SJCRH30 (cell line): ENCODE measurements around the gene ECE1. TPM values are rescaled to one million over a fixed set of nuclear protein-coding genes. Genes with fewer than 3 reads are reported as not detected.
"Not testable (repeated sequence)": the region's sequence is repeated elsewhere in the genome, so short reads cannot be mapped to it uniquely, and the experiment has no call there.

Experiments
- DNase-seq, 2 experiments: peaks; one replicate each; pipeline ENCODE4 v3.0.0-alpha.2; 2015 to 2020
- H3K27ac ChIP-seq: fragments of 250-450 bp; sonication (Bioruptor Pico); 2 replicates; pipeline ENCODE4 v1.5.1; 2020; ENCODE audit warnings: mild to moderate bottlenecking, moderate library complexity
- H3K27me3 ChIP-seq: fragments of 250-450 bp; sonication (Bioruptor Pico); 2 replicates; pipeline ENCODE4 v1.5.1; 2020; ENCODE audit warnings: mild to moderate bottlenecking, moderate library complexity
- H3K36me3 ChIP-seq: fragments of 250-450 bp; sonication (Bioruptor Pico); 2 replicates; pipeline ENCODE4 v1.5.1; 2020; ENCODE audit warnings: mild to moderate bottlenecking, moderate library complexity
- H3K4me1 ChIP-seq: fragments of 250-450 bp; sonication (Bioruptor Pico); 2 replicates; pipeline ENCODE4 v1.5.1; 2020; ENCODE audit warnings: mild to moderate bottlenecking, moderate library complexity
- H3K4me3 ChIP-seq: fragments of 250-450 bp; sonication (Bioruptor Pico); 2 replicates; pipeline ENCODE4 v1.5.1; 2020; ENCODE audit warnings: mild to moderate bottlenecking, moderate library complexity
- H3K9me3 ChIP-seq: fragments of 250-450 bp; sonication (Bioruptor Pico); replicated peaks from 2 replicates; pipeline ENCODE4 v1.5.1; 2020; ENCODE audit warnings: mild to moderate bottlenecking, moderate library complexity
- total RNA-seq: library from RNA; depleted of rRNA; stranded (reverse); fragments of >200 nt; shearing (Covaris generic); gene quantifications from 2 replicates; pipeline ENCODE4 v1.2.3, GENCODE V29; 2014; rRNA removed

ECE1 gene
- total RNA-seq, 1 experiment from 2014 or later: 74.5 TPM

GRCh38 chr1:21182181-21182731, 108.0 kb downstream of the ECE1 start:
- DNase-seq: no peak
- Histone ChIP-seq H3K4me3 (no peak overlapping the region), H3K9me3 (no peaks in the 10 kb centered on the region), H3K4me1 (no peaks in the 10 kb centered on the region), H3K27ac (no peak overlapping the region), H3K36me3 (no peaks in the 10 kb centered on the region), H3K27me3 (no peaks in the 10 kb centered on the region)

GRCh38 chr1:21178271-21178670, 112.0 kb downstream of the ECE1 start:
- H3K27me3 ChIP-seq, H3K4me1 ChIP-seq, DNase-seq, H3K9me3 ChIP-seq, H3K27ac ChIP-seq, H3K4me3 ChIP-seq, H3K36me3 ChIP-seq: not testable (repeated sequence)

- DNase-seq: peak; percentile 99
- Histone ChIP-seq H3K9me3 (no peaks in the 10 kb centered on the region), H3K4me3 (peak within 1 kb of the TSS; percentile 87), H3K36me3 (0 out of 2 replicates have a peak, but pooled peaks cover 3% of the 10 kb centered on the region), H3K27ac (peak within 1 kb of the TSS; percentile 89), H3K4me1 (peaks cover 8% of the 10 kb centered on the region), H3K27me3 (no peaks in the 10 kb centered on the region)
Measured at GRCh38 chr1:21176586-21177555, 113.4 kb downstream of the ECE1 start, which contains the start of gene EIF4G3. EIF4G3 (minus strand) TSS chr1:21176897; CDS start chr1:21002742, 174,155 bp downstream.

- DNase-seq: peak; percentile 57 to 73
- peak overlapping the region; percentile 87 for H3K4me3 ChIP-seq
- no peaks in the 10 kb centered on the region for H3K9me3 ChIP-seq
- peaks cover 14% of the 10 kb centered on the region for H3K4me1 ChIP-seq
- peak overlapping the region; percentile 89; the same call in 1 of the 2 replicates for H3K27ac ChIP-seq
- H3K36me3 ChIP-seq: 0 out of 2 replicates have a peak, but pooled peaks cover 3% of the 10 kb centered on the region
- no peaks in the 10 kb centered on the region for H3K27me3 ChIP-seq
Measured at GRCh38 chr1:21175670-21176581, 114.3 kb downstream of the ECE1 start.

GRCh38 chr1:21175324-21175669, 115.0 kb downstream of the ECE1 start:
- H3K27ac ChIP-seq: peak overlapping the region; percentile 24; the same call in 1 of the 2 replicates
- no peaks in the 10 kb centered on the region for H3K27me3 ChIP-seq
- H3K9me3 ChIP-seq: no peaks in the 10 kb centered on the region
- H3K4me1 ChIP-seq: peaks cover 14% of the 10 kb centered on the region
- H3K4me3 ChIP-seq: peak overlapping the region; percentile 87
- H3K36me3 ChIP-seq: peaks cover 7% of the 10 kb centered on the region
- peak; percentile 32 to 66 for DNase-seq

- peaks cover 12% of the 10 kb centered on the region for H3K36me3 ChIP-seq
- DNase-seq: no peak
- H3K4me3 ChIP-seq: peak overlapping the region; percentile 87
- H3K9me3 ChIP-seq: no peaks in the 10 kb centered on the region
- peaks cover 14% of the 10 kb centered on the region for H3K4me1 ChIP-seq
- H3K27me3 ChIP-seq: no peaks in the 10 kb centered on the region
- H3K27ac ChIP-seq: no peak overlapping the region
Measured at GRCh38 chr1:21174654-21175323, 115.5 kb downstream of the ECE1 start.

GRCh38 chr1:21174230-21174629, 116.0 kb downstream of the ECE1 start:
- Histone ChIP-seq H3K9me3 (no peaks in the 10 kb centered on the region), H3K4me3 (peak overlapping the region; percentile 87), H3K27me3 (no peaks in the 10 kb centered on the region), H3K36me3 (peaks cover 18% of the 10 kb centered on the region), H3K27ac (no peak overlapping the region), H3K4me1 (peaks cover 14% of the 10 kb centered on the region)
- DNase-seq: no peak

- Histone ChIP-seq H3K4me1 (peaks cover 14% of the 10 kb centered on the region), H3K36me3 (peaks cover 26% of the 10 kb centered on the region)
- H3K4me3 ChIP-seq, DNase-seq, H3K27me3 ChIP-seq, H3K27ac ChIP-seq, H3K9me3 ChIP-seq: not testable (repeated sequence)
Measured at GRCh38 chr1:21173096-21173495, 117.2 kb downstream of the ECE1 start.

GRCh38 chr1:21170837-21171236, 119.4 kb downstream of the ECE1 start:
- H3K27me3 ChIP-seq, H3K27ac ChIP-seq, H3K4me3 ChIP-seq, H3K9me3 ChIP-seq: not testable (repeated sequence)
- peaks cover 49% of the 10 kb centered on the region for H3K36me3 ChIP-seq
- H3K4me1 ChIP-seq: peaks cover 15% of the 10 kb centered on the region
- DNase-seq: peak; percentile 68 to 75

GRCh38 chr1:21168444-21168843, 121.8 kb downstream of the ECE1 start:
- DNase-seq: no peak
- no peaks in the 10 kb centered on the region for H3K27me3 ChIP-seq
- H3K36me3 ChIP-seq: peaks cover 47% of the 10 kb centered on the region
- H3K9me3 ChIP-seq: no peaks in the 10 kb centered on the region
- no peak overlapping the region for H3K4me3 ChIP-seq
- H3K4me1 ChIP-seq: peaks cover 17% of the 10 kb centered on the region
- H3K27ac ChIP-seq: no peak overlapping the region

Other genes starting within 250 kb of the ECE1 start
- gene EIF4G3, start 113.6 kb downstream of the ECE1 start, total RNA-seq: 65.7 and 66.8 TPM in 2 replicates
- gene NBPF3, start 149.7 kb upstream of the ECE1 start, total RNA-seq: 0.15 and 0.67 TPM in 2 replicates
- gene ALPL, start 219.0 kb upstream of the ECE1 start, total RNA-seq: 0.63 and 0.84 TPM in 2 replicates